ENCODE data around the gene CPSF4.
A peak's percentile ranks its signal among the peaks of the same experiment; 100 is the strongest.

Gene CPSF4

GRCh38 chr7:99469381-99470065 lies 30.8 kb downstream of the CPSF4 start:
- Histone ChIP-seq H3K4me2 (ENCODE audit: low read depth, low read length, poor library complexity, severe bottlenecking) (no peak overlapping the region), H3K9me2 (replicated peaks; ENCODE audit: insufficient read depth, low read length) (no peaks in the 10 kb centered on the region), H3F3A (ENCODE audit: insufficient read depth) (peaks cover 15% of the 10 kb centered on the region), H2AFZ (ENCODE audit: low read depth, low read length, severe bottlenecking) (no peak overlapping the region), H3K36me3 (ENCODE audit: low read length) (no peaks in the 10 kb centered on the region), H3K9ac (ENCODE audit: low read length) (no peak overlapping the region), H3K4me3 (ENCODE audit: insufficient read depth, low read length, poor library complexity, severe bottlenecking) (no peak overlapping the region), H3K9me3 (ENCODE audit: insufficient read depth, low read length) (no peaks in the 10 kb centered on the region), H3K79me2 (ENCODE audit: insufficient read depth, low read length) (peaks cover 33% of the 10 kb centered on the region), H3K27ac (ENCODE audit: low read depth, low read length) (no peak overlapping the region), H3K27me3 (ENCODE audit: low read length) (no peaks in the 10 kb centered on the region), H4K20me1 (ENCODE audit: low read depth, low read length) (no peaks in the 10 kb centered on the region)
- TF ChIP-seq EZH2phosphoT487 (conservative IDR thresholded peaks at IDR 0.05; ENCODE audit: low read length), result no peak
- no peak for TF ChIP-seq CTCF (IDR thresholded peaks at IDR 0.05; ENCODE audit: insufficient read depth, low read length, poor library complexity, severe bottlenecking)

- peak within 1 kb of the TSS; percentile 94 for H2AFZ ChIP-seq (ENCODE audit: low read depth, low read length, severe bottlenecking)
- TF ChIP-seq EZH2phosphoT487 (conservative IDR thresholded peaks at IDR 0.05; ENCODE audit: low read length) (no peak), CTCF (IDR thresholded peaks at IDR 0.05; ENCODE audit: insufficient read depth, low read length, poor library complexity, severe bottlenecking) (no peak)
- H3K79me2 ChIP-seq (ENCODE audit: insufficient read depth, low read length), result peaks cover 50% of the 10 kb centered on the region
- H3K36me3 ChIP-seq (ENCODE audit: low read length), result no peaks in the 10 kb centered on the region
- H3F3A ChIP-seq (ENCODE audit: insufficient read depth), result peaks cover 15% of the 10 kb centered on the region
- H3K4me3 ChIP-seq (ENCODE audit: insufficient read depth, low read length, poor library complexity, severe bottlenecking), result peak within 1 kb of the TSS; percentile 89
- H3K27me3 ChIP-seq (ENCODE audit: low read length), result no peaks in the 10 kb centered on the region
- no peaks in the 10 kb centered on the region for H4K20me1 ChIP-seq (ENCODE audit: low read depth, low read length)
- no peaks in the 10 kb centered on the region for H3K9me2 ChIP-seq (replicated peaks; ENCODE audit: insufficient read depth, low read length)
- peak within 1 kb of the TSS; percentile 88 for H3K27ac ChIP-seq (ENCODE audit: low read depth, low read length)
- peak within 1 kb of the TSS; percentile 83 for H3K4me2 ChIP-seq (ENCODE audit: low read depth, low read length, poor library complexity, severe bottlenecking)
- peak within 1 kb of the TSS; percentile 79 for H3K9ac ChIP-seq (ENCODE audit: low read length)
- H3K9me3 ChIP-seq (ENCODE audit: insufficient read depth, low read length), result no peaks in the 10 kb centered on the region
Measured at GRCh38 chr7:99472561-99473314, 34.0 kb downstream of the CPSF4 start, which contains the start of gene ZNF789. Gene ZNF789, plus strand, starts transcription at chr7:99472890. Its CDS starts 3,567 bp downstream, at chr7:99476457.

- peaks cover 55% of the 10 kb centered on the region for H3K79me2 ChIP-seq (ENCODE audit: insufficient read depth, low read length)
- peaks cover 15% of the 10 kb centered on the region for H3F3A ChIP-seq (ENCODE audit: insufficient read depth)
- H3K27ac ChIP-seq (ENCODE audit: low read depth, low read length), result peak overlapping the region; percentile 88
- H2AFZ ChIP-seq (ENCODE audit: low read depth, low read length, severe bottlenecking), result peak overlapping the region; percentile 52
- no peaks in the 10 kb centered on the region for H3K36me3 ChIP-seq (ENCODE audit: low read length)
- no peaks in the 10 kb centered on the region for H3K9me3 ChIP-seq (ENCODE audit: insufficient read depth, low read length)
- H3K9me2 ChIP-seq (replicated peaks; ENCODE audit: insufficient read depth, low read length), result no peaks in the 10 kb centered on the region
- no peaks in the 10 kb centered on the region for H3K27me3 ChIP-seq (ENCODE audit: low read length)
- H3K9ac ChIP-seq (ENCODE audit: low read length), result peak overlapping the region; percentile 79
- TF ChIP-seq CTCF (IDR thresholded peaks at IDR 0.05; ENCODE audit: insufficient read depth, low read length, poor library complexity, severe bottlenecking) (no peak), EZH2phosphoT487 (conservative IDR thresholded peaks at IDR 0.05; ENCODE audit: low read length) (no peak)
- H3K4me2 ChIP-seq (ENCODE audit: low read depth, low read length, poor library complexity, severe bottlenecking), result peak overlapping the region; percentile 60
- peak overlapping the region; percentile 89 for H3K4me3 ChIP-seq (ENCODE audit: insufficient read depth, low read length, poor library complexity, severe bottlenecking)
- no peaks in the 10 kb centered on the region for H4K20me1 ChIP-seq (ENCODE audit: low read depth, low read length)
Measured at GRCh38 chr7:99473315-99473596, 34.5 kb downstream of the CPSF4 start.
